Testis (tissue), 3 donors: ENCODE measurements around the gene FASLG. TPM values are rescaled to one million over a fixed set of nuclear protein-coding genes. Genes with fewer than 3 reads are reported as not detected.
"Not testable (repeated sequence)": the region's sequence is repeated elsewhere in the genome, so short reads cannot be mapped to it uniquely, and the experiment has no call there.

Experiments used
- DNase-seq: peaks from one replicate; pipeline ENCODE4 v3.0.0-alpha.2; 2019
- H3K27ac ChIP-seq, 2 donors: fragments of 200-600 bp; sonication (generic); one replicate each; pipeline ENCODE4 v1.5.1; 2019
- H3K27me3 ChIP-seq: fragments of 200-600 bp; sonication (generic); one replicate; pipeline ENCODE4 v1.5.1; 2019
- H3K36me3 ChIP-seq: fragments of 200-600 bp; sonication (generic); one replicate; pipeline ENCODE4 v1.5.1; 2017; ENCODE audit warnings: low read depth; ENCODE audit errors: missing control alignments
- H3K4me1 ChIP-seq: fragments of 200-600 bp; sonication (generic); one replicate; pipeline ENCODE4 v1.5.1; 2019
- H3K4me3 ChIP-seq, 2 donors: fragments of 200-600 bp; sonication (generic); one replicate each; pipeline ENCODE4 v1.5.1; 2017 to 2019
- H3K9me3 ChIP-seq: fragments of 200-600 bp; sonication (generic); one replicate; pipeline ENCODE4 v1.5.1; 2017
- POLR2A ChIP-seq: fragments of 450-650 bp; IDR thresholded peaks from one replicate; pipeline ENCODE4 v1.6.1; 2017; ENCODE audit warnings: antibody characterized with exemption, mild to moderate bottlenecking, moderate library complexity
- WGBS, 2 donors: methylation state at CpG; one replicate each; pipeline ENCODE4 v1.1.5; 2018; 5-methylcytosine and 5-hydroxymethylcytosine counted together
- intact Hi-C: fragments of 100-400 bp; cut with DNase I; formaldehyde crosslinking; loops from one replicate; pipeline ENCODE4 v1.15.1; 2023; ENCODE audit warnings: low total_unique reads
- polyA plus RNA-seq: library from polyadenylated mRNA; stranded (reverse); fragments of 350-450 nt; fragmentation: Illumina TruSeq; extraction: RNeasy Lipid Tissue Mini Kit (QIAGEN cat#74804); gene quantifications from one replicate; pipeline ENCODE4 v1.2.3, GENCODE V29; 2014; ENCODE audit warnings: low read depth, low replicate concordance; ENCODE audit not compliant: insufficient read depth
- total RNA-seq, 2 donors: library from RNA; depleted of rRNA; stranded (reverse); fragments of >200 nt; gene quantifications; one replicate each; pipeline ENCODE4 v1.2.3, GENCODE V29; 2016
- TF ChIP-seq, protein P1 (sequence below), 3 experiments: fragments of 450-650 bp in 2 of 3; fragments of 200-600 bp in 1 of 3; sonication (generic) in 1 of 3; IDR thresholded peaks; one replicate each; pipeline ENCODE4 v1.5.1; 2016 to 2019; ENCODE audit warnings: antibody characterized with exemption in 3 of 3, mild to moderate bottlenecking in 2 of 3, moderate library complexity in 1 of 3

FASLG gene
- total and polyA plus RNA-seq, 3 donors from 2014 or later, result not detected

DNA sequence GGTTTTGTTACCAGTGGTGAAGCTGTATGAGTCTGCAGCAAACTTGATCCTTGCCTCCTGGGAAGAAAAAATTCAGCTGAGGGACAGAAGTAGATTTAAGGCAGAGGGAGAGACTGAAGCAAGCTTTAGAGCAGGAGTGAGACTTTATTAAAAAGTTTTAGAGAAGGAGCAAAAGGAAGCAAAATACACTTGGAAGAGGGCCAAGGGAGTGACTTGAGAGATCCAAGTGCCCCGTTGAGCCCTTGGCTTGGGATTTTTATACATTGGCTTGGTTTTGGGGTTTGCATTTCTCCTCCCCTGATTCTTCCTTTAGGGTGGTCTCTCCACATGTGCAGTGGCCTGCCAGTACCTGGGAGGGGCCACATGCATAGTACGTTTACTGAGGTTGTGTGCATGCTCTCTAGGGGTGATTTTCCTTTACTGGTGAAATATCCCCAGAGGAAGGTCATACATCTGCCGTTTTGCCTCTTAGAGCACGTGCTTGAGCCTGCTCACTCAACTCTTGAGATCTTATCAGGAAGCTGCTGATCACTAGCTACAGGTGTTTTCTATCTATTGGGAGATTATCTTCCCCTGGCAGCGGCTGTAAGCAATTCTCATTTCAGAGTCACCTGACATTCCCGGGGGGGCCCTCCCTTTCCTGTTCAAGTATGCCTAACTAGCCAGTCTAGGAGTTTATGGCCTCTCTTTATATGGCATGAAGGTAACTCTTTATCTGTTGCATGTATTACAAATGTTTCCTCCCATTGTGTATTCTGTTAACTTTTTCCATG, 20.3 kb downstream of the FASLG start:
- no peak overlapping the region for H3K27ac ChIP-seq
- no peak for TF ChIP-seq POLR2A
- TF ChIP-seq, protein P1, sequence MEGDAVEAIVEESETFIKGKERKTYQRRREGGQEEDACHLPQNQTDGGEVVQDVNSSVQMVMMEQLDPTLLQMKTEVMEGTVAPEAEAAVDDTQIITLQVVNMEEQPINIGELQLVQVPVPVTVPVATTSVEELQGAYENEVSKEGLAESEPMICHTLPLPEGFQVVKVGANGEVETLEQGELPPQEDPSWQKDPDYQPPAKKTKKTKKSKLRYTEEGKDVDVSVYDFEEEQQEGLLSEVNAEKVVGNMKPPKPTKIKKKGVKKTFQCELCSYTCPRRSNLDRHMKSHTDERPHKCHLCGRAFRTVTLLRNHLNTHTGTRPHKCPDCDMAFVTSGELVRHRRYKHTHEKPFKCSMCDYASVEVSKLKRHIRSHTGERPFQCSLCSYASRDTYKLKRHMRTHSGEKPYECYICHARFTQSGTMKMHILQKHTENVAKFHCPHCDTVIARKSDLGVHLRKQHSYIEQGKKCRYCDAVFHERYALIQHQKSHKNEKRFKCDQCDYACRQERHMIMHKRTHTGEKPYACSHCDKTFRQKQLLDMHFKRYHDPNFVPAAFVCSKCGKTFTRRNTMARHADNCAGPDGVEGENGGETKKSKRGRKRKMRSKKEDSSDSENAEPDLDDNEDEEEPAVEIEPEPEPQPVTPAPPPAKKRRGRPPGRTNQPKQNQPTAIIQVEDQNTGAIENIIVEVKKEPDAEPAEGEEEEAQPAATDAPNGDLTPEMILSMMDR (IDR thresholded peaks at IDR 0.05), result no peak
- intact Hi-C loops, result no loop called here
- no peak overlapping the region for H3K4me3 ChIP-seq
- H3K4me1 ChIP-seq, result no peaks in the 10 kb centered on the region
- WGBS, 2 donors, result 55 to 64% methylated on average over 6 of the region's 6 CpGs
- no peaks in the 10 kb centered on the region for H3K27me3 ChIP-seq
- H3K9me3 ChIP-seq, result no peaks in the 10 kb centered on the region
- DNase-seq, result no peak
- H3K36me3 ChIP-seq, result no peaks in the 10 kb centered on the region

- no peak overlapping the region for H3K27ac ChIP-seq
- no peak for DNase-seq
- H3K36me3 ChIP-seq, result no peaks in the 10 kb centered on the region
- no peaks in the 10 kb centered on the region for H3K27me3 ChIP-seq
- no peak overlapping the region for H3K4me3 ChIP-seq
- H3K9me3 ChIP-seq, result no peaks in the 10 kb centered on the region
- no peaks in the 10 kb centered on the region for H3K4me1 ChIP-seq
- intact Hi-C loops, result no loop called here
- TF ChIP-seq POLR2A, result no peak
- TF ChIP-seq, protein P1 (IDR thresholded peaks at IDR 0.05), result no peak
Measured at GRCh38 chr1:172680244-172680643, 21.3 kb downstream of the FASLG start.

GRCh38 chr1:172680733-172681275, 21.9 kb downstream of the FASLG start:
- intact Hi-C loops, result no loop called here
- TF ChIP-seq POLR2A, result no peak
- TF ChIP-seq, protein P1 (IDR thresholded peaks at IDR 0.05), result no peak
- Histone ChIP-seq H3K27me3 (no peaks in the 10 kb centered on the region), H3K9me3 (no peaks in the 10 kb centered on the region), H3K4me1 (no peaks in the 10 kb centered on the region), H3K27ac (no peak overlapping the region), H3K4me3 (no peak overlapping the region), H3K36me3 (no peaks in the 10 kb centered on the region)
- WGBS, 2 donors, result 76 to 92% methylated on average over 2 of the region's 2 CpGs
- DNase-seq, result no peak

DNA sequence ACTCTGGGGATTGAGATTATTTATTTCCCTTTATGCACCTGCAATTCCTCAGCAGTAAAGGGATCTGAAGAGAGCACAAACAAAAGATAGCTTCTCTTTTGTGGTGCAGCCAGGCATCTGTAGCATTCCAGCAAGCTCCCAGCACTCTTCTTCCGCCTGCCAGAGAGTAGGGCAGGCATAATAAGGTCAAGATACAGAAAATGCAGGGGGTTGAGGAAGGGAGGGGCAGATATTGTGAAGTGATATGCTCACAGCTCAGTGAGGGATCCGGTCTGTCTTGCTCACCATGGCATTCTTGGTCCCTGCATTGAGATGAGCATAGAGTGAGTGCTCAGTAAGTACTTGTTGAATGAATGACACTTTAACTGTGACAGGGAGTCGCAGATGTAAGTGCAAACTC, 23.9 kb downstream of the FASLG start:
- Histone ChIP-seq H3K27me3 (no peaks in the 10 kb centered on the region), H3K36me3 (no peaks in the 10 kb centered on the region), H3K4me3 (no peak overlapping the region), H3K9me3 (no peaks in the 10 kb centered on the region), H3K4me1 (no peaks in the 10 kb centered on the region), H3K27ac (no peak overlapping the region)
- 79 to 84% methylated on average over 3 of the region's 3 CpGs for WGBS, 2 donors
- no peak for DNase-seq
- intact Hi-C loops, result no loop called here
- TF ChIP-seq, protein P1 (IDR thresholded peaks at IDR 0.05), result no peak
- TF ChIP-seq POLR2A, result no peak

- Histone ChIP-seq H3K9me3 (no peaks in the 10 kb centered on the region), H3K4me1 (no peaks in the 10 kb centered on the region), H3K27ac (no peak overlapping the region), H3K27me3 (no peaks in the 10 kb centered on the region), H3K36me3 (no peaks in the 10 kb centered on the region), H3K4me3 (no peak overlapping the region)
- intact Hi-C loops, result no loop called here
- no peak for DNase-seq
- no peak for TF ChIP-seq POLR2A
- TF ChIP-seq, protein P1 (IDR thresholded peaks at IDR 0.05), result no peak
- WGBS, 2 donors, result 88 to 90% methylated on average over 1 of the region's 1 CpG
Measured at GRCh38 chr1:172686143-172686542, 27.2 kb downstream of the FASLG start.

GRCh38 chr1:172688428-172689085, 29.7 kb downstream of the FASLG start:
- H3K27me3 ChIP-seq, H3K9me3 ChIP-seq, H3K27ac ChIP-seq, DNase-seq, H3K4me3 ChIP-seq, H3K4me1 ChIP-seq, H3K36me3 ChIP-seq, intact Hi-C loops: not testable (repeated sequence)
- WGBS, 2 donors, result 86 to 95% methylated on average over 2 of the region's 2 CpGs

DNA sequence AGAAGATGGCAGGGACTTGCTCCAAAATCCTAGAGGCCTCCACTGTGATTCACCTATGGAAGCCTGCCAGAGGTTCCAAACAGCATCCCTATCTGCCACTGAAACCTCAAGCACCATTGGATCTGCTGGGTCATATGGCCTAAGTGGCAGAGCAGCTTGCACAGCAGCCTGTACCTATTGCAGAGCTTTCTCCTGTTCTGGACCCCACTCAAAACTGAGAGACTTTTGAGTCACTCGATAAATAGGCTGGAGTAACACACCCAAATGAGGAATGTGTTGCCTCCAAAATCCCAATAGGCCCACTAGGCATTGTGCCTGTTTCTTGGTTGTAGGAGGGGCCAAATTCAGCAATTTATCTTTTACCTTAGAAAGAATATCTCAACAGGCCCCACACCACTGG, 32.0 kb downstream of the FASLG start:
- H3K9me3 ChIP-seq, H3K27ac ChIP-seq, H3K27me3 ChIP-seq, intact Hi-C loops, DNase-seq, H3K4me3 ChIP-seq, H3K36me3 ChIP-seq, H3K4me1 ChIP-seq: not testable (repeated sequence)
- 100% methylated on average over 1 of the region's 1 CpG for WGBS, 2 donors
